ENCODE results near the gene B3GALT5.

Gene B3GALT5

GRCh38 chr21:39576518-39577128, 36.1 kb upstream of the B3GALT5 start:
- no peak for TF ChIP-seq POLR2AphosphoS5 (IDR thresholded peaks at IDR 0.05; ENCODE audit: low read depth, low read length)
- no peak for TF ChIP-seq FOXP2 (optimal IDR thresholded peaks at IDR 0.05; ENCODE audit: borderline replicate concordance, extremely low read depth, extremely low read length, insufficient read depth)
- TF ChIP-seq TAF1 (IDR thresholded peaks at IDR 0.05; ENCODE audit: borderline replicate concordance, insufficient read depth, low read length) = no peak
- no peak for TF ChIP-seq REST (IDR thresholded peaks at IDR 0.05; ENCODE audit: insufficient read depth in 1 of 2, low read depth in 2 of 2, low read length in 2 of 2)
- no peak for TF ChIP-seq SIN3A (IDR thresholded peaks at IDR 0.05; ENCODE audit: borderline replicate concordance, insufficient read depth, low read length)

GRCh38 chr21:39579734-39580332, 32.9 kb upstream of the B3GALT5 start:
- no peak for TF ChIP-seq FOXP2 (optimal IDR thresholded peaks at IDR 0.05; ENCODE audit: borderline replicate concordance, extremely low read depth, extremely low read length, insufficient read depth)
- no peak for TF ChIP-seq POLR2AphosphoS5 (IDR thresholded peaks at IDR 0.05; ENCODE audit: low read depth, low read length)
- TF ChIP-seq TAF1 (IDR thresholded peaks at IDR 0.05; ENCODE audit: borderline replicate concordance, insufficient read depth, low read length) = no peak
- TF ChIP-seq REST (IDR thresholded peaks at IDR 0.05; ENCODE audit: insufficient read depth in 1 of 2, low read depth in 2 of 2, low read length in 2 of 2) = no peak
- TF ChIP-seq SIN3A (IDR thresholded peaks at IDR 0.05; ENCODE audit: borderline replicate concordance, insufficient read depth, low read length) = no peak

GRCh38 chr21:39580744-39581143, 32.0 kb upstream of the B3GALT5 start:
- TF ChIP-seq TAF1 (IDR thresholded peaks at IDR 0.05; ENCODE audit: borderline replicate concordance, insufficient read depth, low read length) (no peak), POLR2AphosphoS5 (IDR thresholded peaks at IDR 0.05; ENCODE audit: low read depth, low read length) (no peak), REST (IDR thresholded peaks at IDR 0.05; ENCODE audit: insufficient read depth in 1 of 2, low read depth in 2 of 2, low read length in 2 of 2) (no peak), FOXP2 (optimal IDR thresholded peaks at IDR 0.05; ENCODE audit: borderline replicate concordance, extremely low read depth, extremely low read length, insufficient read depth) (no peak), SIN3A (IDR thresholded peaks at IDR 0.05; ENCODE audit: borderline replicate concordance, insufficient read depth, low read length) (no peak)

- TF ChIP-seq TAF1 (IDR thresholded peaks at IDR 0.05; ENCODE audit: borderline replicate concordance, insufficient read depth, low read length) (no peak), REST (IDR thresholded peaks at IDR 0.05; ENCODE audit: insufficient read depth in 1 of 2, low read depth in 2 of 2, low read length in 2 of 2) (no peak), FOXP2 (optimal IDR thresholded peaks at IDR 0.05; ENCODE audit: borderline replicate concordance, extremely low read depth, extremely low read length, insufficient read depth) (no peak), SIN3A (IDR thresholded peaks at IDR 0.05; ENCODE audit: borderline replicate concordance, insufficient read depth, low read length) (no peak), POLR2AphosphoS5 (IDR thresholded peaks at IDR 0.05; ENCODE audit: low read depth, low read length) (no peak)
Measured at GRCh38 chr21:39581414-39581813, 31.3 kb upstream of the B3GALT5 start.
